Loucy (cell line): ENCODE data around the gene OR7A5.
"Not testable (repeated sequence)": the region's sequence is repeated elsewhere in the genome, so short reads cannot be mapped to it uniquely, and the experiment has no call there.

Source experiments
- H2AFZ ChIP-seq: fragments of 200-600 bp; sonication (generic); 2 replicates; pipeline ENCODE4 v1.6.0; 2016; ENCODE audit warnings: antibody characterized with exemption, mild to moderate bottlenecking, low read length, moderate library complexity
- H3F3A ChIP-seq: fragments of 200-600 bp; 2 replicates; pipeline ENCODE4 v1.6.0; 2016; ENCODE audit warnings: antibody characterized with exemption, low read depth, mild to moderate bottlenecking
- H3K27me3 ChIP-seq: fragments of 200-600 bp; sonication (generic); 2 replicates; pipeline ENCODE4 v1.6.1; 2014; ENCODE audit warnings: low read length, mild to moderate bottlenecking; ENCODE audit not compliant: insufficient read depth, poor library complexity, severe bottlenecking
- H3K36me3 ChIP-seq: fragments of 200-600 bp; sonication (generic); 2 replicates; pipeline ENCODE4 v1.6.1; 2016; ENCODE audit warnings: low read length; ENCODE audit not compliant: insufficient read depth
- H3K4me1 ChIP-seq: fragments of 200-600 bp; sonication (generic); 2 replicates; pipeline ENCODE4 v1.5.1; 2014; ENCODE audit warnings: low read length, mild to moderate bottlenecking; ENCODE audit not compliant: insufficient read depth, poor library complexity, severe bottlenecking
- H3K4me2 ChIP-seq: fragments of 200-600 bp; sonication (generic); 2 replicates; pipeline ENCODE4 v1.6.0; 2014; ENCODE audit warnings: antibody characterized with exemption, low read length, low read depth, mild to moderate bottlenecking; ENCODE audit not compliant: poor library complexity, severe bottlenecking
- H3K4me3 ChIP-seq: fragments of 200-600 bp; sonication (generic); 2 replicates; pipeline ENCODE4 v1.5.1; 2014; ENCODE audit warnings: low read length, mild to moderate bottlenecking, mixed read lengths; ENCODE audit not compliant: poor library complexity, severe bottlenecking
- H3K79me2 ChIP-seq: fragments of 200-600 bp; sonication (generic); 2 replicates; pipeline ENCODE4 v1.6.1; 2014; ENCODE audit warnings: low read length; ENCODE audit not compliant: insufficient read depth
- H3K9ac ChIP-seq: fragments of 200-600 bp; sonication (generic); 2 replicates; pipeline ENCODE4 v1.6.0; 2014; ENCODE audit warnings: mild to moderate bottlenecking, low read depth, low read length, moderate library complexity; ENCODE audit not compliant: poor library complexity, severe bottlenecking
- H3K9me2 ChIP-seq: fragments of 200-600 bp; sonication (generic); replicated peaks from 2 replicates; pipeline ENCODE4 v1.6.1; 2016; ENCODE audit warnings: low read depth, low read length, mixed read lengths
- H3K9me3 ChIP-seq: fragments of 200-600 bp; sonication (generic); 2 replicates; pipeline ENCODE4 v1.6.1; 2014; ENCODE audit warnings: mild to moderate bottlenecking, antibody characterized with exemption, low read length, low read depth; ENCODE audit not compliant: insufficient read depth
- H4K20me1 ChIP-seq: fragments of 200-600 bp; sonication (generic); 2 replicates; pipeline ENCODE4 v1.6.0; 2014; ENCODE audit warnings: antibody characterized with exemption, low read length, mild to moderate bottlenecking; ENCODE audit not compliant: insufficient read depth, poor library complexity, severe bottlenecking

The OR7A5 gene

DNA sequence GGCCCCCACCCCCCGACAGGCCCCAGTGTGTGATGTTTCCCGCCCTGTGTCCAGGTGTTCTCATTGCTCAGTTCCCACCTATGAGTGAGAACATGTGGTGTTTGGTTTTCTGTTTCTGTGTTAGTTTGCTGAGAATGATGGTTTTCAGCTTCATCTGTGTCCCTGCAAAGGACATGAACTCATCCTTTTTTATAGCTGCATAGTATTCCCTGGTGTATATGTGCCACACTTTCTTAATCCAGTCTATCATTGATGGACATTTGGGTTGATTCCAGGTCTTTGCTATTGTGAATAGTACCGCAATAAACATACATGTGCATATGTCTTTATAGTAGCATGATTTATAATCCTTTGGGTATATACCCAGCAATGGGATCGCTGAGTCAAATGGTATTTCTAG lies 57.3 kb downstream of the OR7A5 start:
- not testable (repeated sequence) for H3K4me3 ChIP-seq, H3K9me3 ChIP-seq, H3K9ac ChIP-seq, H3F3A ChIP-seq, H2AFZ ChIP-seq, H3K4me1 ChIP-seq, H3K9me2 ChIP-seq, H3K36me3 ChIP-seq, H3K4me2 ChIP-seq, H4K20me1 ChIP-seq, H3K27me3 ChIP-seq
- peaks cover 20% of the 10 kb centered on the region for H3K79me2 ChIP-seq
